Muscle layer of colon (tissue), 2 donors: ENCODE data around the gene OBSL1.
A peak's percentile ranks its signal among the peaks of the same experiment; 100 is the strongest.

Source experiments
- H3K27ac ChIP-seq: one replicate; pipeline ENCODE4 v1.7.0; 2013; ENCODE audit warnings: low read depth, mild to moderate bottlenecking, low read length, moderate library complexity
- H3K27me3 ChIP-seq, 2 donors: one replicate each; pipeline ENCODE4 v1.7.0; 2013; ENCODE audit warnings: low read length in 2 of 2, mild to moderate bottlenecking in 2 of 2; ENCODE audit not compliant: insufficient read depth in 2 of 2, control insufficient read depth in 1 of 2
- H3K36me3 ChIP-seq: one replicate; pipeline ENCODE4 v1.7.0; 2013; ENCODE audit warnings: mild to moderate bottlenecking, low read length; ENCODE audit not compliant: insufficient read depth
- H3K4me1 ChIP-seq: one replicate; pipeline ENCODE4 v1.7.0; 2013; ENCODE audit warnings: mild to moderate bottlenecking, low read length; ENCODE audit not compliant: insufficient read depth
- H3K4me3 ChIP-seq, 2 donors: one replicate each; pipeline ENCODE4 v1.7.0; 2013; ENCODE audit warnings: low read length in 2 of 2, low read depth in 1 of 2, mild to moderate bottlenecking in 1 of 2, moderate library complexity in 1 of 2
- H3K9ac ChIP-seq: one replicate; pipeline ENCODE4 v1.7.0; 2013; ENCODE audit warnings: low read length
- H3K9me3 ChIP-seq: one replicate; pipeline ENCODE4 v1.7.0; 2013; ENCODE audit warnings: mild to moderate bottlenecking, low read length
- donor health status: abdominal sarcoma.
- donor health status: Adenocarcinoma of cecum.

OBSL1 gene

DNA sequence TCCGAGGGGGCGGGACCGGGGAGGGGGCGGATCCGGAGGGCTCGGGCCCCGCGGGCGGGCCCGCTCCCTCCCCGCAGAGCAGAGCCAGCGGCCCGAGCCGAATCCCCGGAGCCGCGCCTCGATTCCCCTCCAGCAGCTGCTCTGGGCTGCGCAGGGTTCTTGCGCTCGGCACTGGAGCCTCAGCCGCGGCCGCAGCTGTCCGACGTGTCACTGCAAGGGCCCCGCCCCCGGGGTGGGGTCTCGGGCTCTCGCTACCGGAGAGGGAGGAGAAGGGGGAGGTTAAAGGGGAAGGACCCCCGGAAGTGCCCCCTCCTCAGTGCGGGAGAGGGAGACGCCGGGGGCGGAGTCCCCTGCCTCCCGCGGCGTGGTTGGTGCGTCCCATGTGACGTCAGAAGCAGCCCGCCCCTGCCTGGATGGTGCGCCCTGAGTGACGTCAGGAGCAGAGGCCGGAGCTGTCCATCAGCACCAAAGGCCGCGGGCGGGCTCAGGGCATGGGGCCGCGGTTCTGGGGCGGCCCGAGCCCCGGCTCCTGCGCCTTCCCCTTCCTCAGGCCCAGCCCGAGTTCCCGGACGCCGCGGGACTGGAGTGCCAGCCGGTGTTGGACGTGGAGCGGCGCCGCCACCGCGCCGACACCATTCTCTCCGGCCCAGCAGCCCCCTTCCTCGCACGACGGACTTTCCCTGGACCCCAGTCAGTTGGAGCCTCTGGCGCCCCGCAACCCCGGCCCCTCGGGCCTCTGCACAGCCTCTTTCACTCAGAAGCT lies 27.6 kb downstream of the OBSL1 start, which contains the start of the genes CHPF and TMEM198:
Gene CHPF, minus strand, starts transcription at position 214 of the 763 bp plus-strand sequence. CDS start 271 bp downstream, outside the sequence.
Gene TMEM198, plus strand, starts transcription at position 433 of the 763 bp plus-strand sequence. CDS start 700 bp downstream, outside the sequence.
- Histone ChIP-seq H3K4me1 (peaks cover 23% of the 10 kb centered on the region), H3K9ac (peak within 1 kb of the TSS; percentile 61), H3K9me3 (no peaks in the 10 kb centered on the region), H3K27me3 (no peaks in the 10 kb centered on the region), H3K27ac (peak within 1 kb of the TSS; percentile 80), H3K4me3 (peak within 1 kb of the TSS; percentile 58 to 78), H3K36me3 (peaks cover 15% of the 10 kb centered on the region)

DNA sequence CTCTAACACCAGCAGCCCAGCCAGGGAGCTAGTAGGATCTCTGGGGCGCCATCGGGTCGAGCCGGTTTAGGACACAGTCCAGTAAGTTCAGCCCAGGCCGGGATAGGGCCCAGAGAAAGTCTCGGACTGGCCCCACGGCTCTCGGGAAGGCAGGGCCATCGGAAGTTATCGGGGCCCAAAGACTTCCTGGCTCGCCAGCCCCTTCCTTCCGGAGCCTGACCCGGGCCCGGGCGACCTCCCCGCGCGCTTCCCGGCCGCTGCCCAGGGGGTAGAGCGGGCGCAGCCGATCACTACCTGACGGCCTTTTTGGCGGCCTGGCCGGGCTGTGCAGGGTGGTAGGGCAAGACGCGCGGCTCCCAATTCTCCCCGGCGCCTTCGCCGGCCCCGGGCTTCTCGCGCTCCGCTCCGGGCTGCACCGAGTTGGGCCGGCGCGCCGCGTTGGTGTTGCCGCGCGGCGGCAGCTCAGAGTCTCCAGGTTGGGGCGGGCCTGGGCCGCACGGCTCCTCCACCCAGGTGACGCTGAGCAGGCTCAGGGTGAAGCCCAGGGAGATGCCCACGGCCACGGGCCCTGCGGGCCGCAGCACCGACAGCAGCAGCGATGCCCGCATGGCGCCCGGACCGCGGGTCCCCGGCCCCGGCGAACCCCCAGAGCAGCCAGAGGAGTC lies 28.3 kb downstream of the OBSL1 start:
- Histone ChIP-seq H3K27me3 (no peaks in the 10 kb centered on the region), H3K9ac (peak overlapping the region; percentile 61), H3K9me3 (no peaks in the 10 kb centered on the region), H3K36me3 (peaks cover 15% of the 10 kb centered on the region), H3K4me3 (peak overlapping the region; percentile 58 to 78), H3K4me1 (peaks cover 23% of the 10 kb centered on the region), H3K27ac (peak overlapping the region; percentile 80)

GRCh38 chr2:219541611-219542180 lies 29.6 kb downstream of the OBSL1 start:
- no peaks in the 10 kb centered on the region for H3K27me3 ChIP-seq
- H3K4me1 ChIP-seq = peaks cover 23% of the 10 kb centered on the region
- no peak overlapping the region for H3K27ac ChIP-seq
- no peak overlapping the region for H3K9ac ChIP-seq
- H3K9me3 ChIP-seq = no peaks in the 10 kb centered on the region
- H3K4me3 ChIP-seq = no peak overlapping the region
- peaks cover 15% of the 10 kb centered on the region for H3K36me3 ChIP-seq

- Histone ChIP-seq H3K27me3 (no peaks in the 10 kb centered on the region), H3K27ac (no peak overlapping the region), H3K36me3 (peaks cover 15% of the 10 kb centered on the region), H3K4me1 (peaks cover 23% of the 10 kb centered on the region), H3K4me3 (no peak overlapping the region), H3K9ac (no peak overlapping the region), H3K9me3 (no peaks in the 10 kb centered on the region)
Measured at GRCh38 chr2:219540784-219541504, 30.4 kb downstream of the OBSL1 start.

DNA sequence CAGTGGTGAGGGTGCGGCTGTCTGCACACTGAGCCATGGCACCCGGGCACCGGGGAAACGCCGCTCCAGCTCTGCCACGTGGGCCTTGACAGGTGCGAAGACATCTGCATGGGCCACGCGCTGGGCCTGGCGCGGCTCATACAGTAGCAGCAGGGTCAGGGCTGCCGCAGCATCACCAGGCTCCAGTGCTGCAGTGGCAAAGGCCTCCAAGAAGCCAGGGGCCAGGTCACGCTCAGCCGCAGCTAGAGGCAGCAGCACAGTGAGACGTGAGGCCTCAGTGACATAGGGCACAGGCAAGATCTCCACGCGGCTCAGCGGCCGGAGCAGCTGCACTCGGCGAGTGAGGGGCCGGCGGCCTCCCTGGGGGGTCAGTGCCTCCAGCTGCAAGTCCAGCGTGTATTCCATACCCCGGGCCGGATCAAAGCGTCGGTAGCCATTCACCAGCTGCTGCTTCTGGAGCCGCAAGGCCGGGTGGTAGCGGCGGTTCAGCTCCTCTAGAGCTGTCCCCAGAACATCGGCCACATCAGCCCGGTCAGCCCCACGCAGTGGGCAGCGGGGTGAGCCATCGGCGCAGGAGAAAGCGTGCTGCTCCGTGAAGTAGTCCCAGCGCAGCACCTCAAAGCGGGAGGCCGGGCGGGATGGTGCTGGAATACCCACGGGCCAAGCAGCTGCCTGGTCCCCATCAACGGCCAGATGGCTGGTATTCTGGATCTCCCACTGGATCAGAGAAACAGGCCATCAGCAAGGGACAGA lies 31.2 kb downstream of the OBSL1 start:
- Histone ChIP-seq H3K9ac (no peak overlapping the region), H3K4me1 (peaks cover 23% of the 10 kb centered on the region)

DNA sequence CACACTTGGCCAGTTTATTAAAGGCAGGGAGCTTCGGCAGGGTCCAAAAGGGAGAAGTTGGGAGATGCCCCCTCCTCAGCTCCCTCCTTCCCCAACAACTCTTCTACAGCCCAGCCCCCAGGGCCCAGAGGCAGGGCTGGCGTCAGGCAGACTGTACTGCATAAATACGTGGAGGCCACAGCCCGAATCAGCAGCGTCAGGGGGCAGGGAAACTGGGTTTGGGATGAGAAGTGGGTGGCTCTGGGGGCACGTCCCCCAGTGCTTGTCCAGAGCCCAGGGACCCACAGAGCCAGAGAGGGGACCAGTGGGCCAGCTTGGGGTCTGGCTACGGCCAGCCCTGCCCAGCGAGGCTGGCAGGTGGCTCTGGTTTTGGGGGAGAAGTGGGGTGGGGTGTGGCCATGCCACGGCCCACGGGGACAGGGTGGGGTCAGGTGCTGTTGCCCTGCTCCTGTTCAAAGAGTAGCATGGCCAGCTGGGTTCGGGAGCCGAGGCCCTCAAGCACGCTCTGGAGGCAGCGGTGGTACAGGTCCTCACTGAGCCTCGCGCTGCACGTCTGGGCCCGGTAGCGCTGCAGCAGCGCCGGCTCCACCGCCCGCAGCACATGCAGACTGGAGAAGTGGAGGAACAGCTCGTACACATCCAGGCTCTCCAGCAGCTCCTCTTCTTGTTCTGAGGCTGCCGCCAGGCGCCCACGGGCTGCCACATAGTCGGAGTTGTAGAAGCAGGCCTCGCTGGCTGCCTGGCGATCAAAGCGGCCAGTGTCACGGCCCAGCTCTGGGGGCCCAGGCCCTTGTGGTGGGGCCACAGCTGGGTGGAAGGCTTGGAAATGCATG lies 32.2 kb downstream of the OBSL1 start:
- H3K27me3 ChIP-seq = no peaks in the 10 kb centered on the region

More for the DNA sequence above, 31.2 kb downstream of the OBSL1 start:
- no peak overlapping the region for H3K4me3 ChIP-seq
- no peak overlapping the region for H3K27ac ChIP-seq
- no peaks in the 10 kb centered on the region for H3K27me3 ChIP-seq
- H3K36me3 ChIP-seq = peaks cover 15% of the 10 kb centered on the region
- no peaks in the 10 kb centered on the region for H3K9me3 ChIP-seq

GRCh38 chr2:219538504-219538951 lies 32.8 kb downstream of the OBSL1 start:
- no peaks in the 10 kb centered on the region for H3K9me3 ChIP-seq
- H3K4me3 ChIP-seq = no peak overlapping the region
- H3K36me3 ChIP-seq = peaks cover 15% of the 10 kb centered on the region
- H3K27ac ChIP-seq = no peak overlapping the region
- no peak overlapping the region for H3K9ac ChIP-seq
- peaks cover 15% of the 10 kb centered on the region for H3K4me1 ChIP-seq
- no peaks in the 10 kb centered on the region for H3K27me3 ChIP-seq

More for the DNA sequence above, 32.2 kb downstream of the OBSL1 start:
- Histone ChIP-seq H3K9ac (no peak overlapping the region), H3K4me1 (peaks cover 17% of the 10 kb centered on the region), H3K27ac (no peak overlapping the region), H3K36me3 (peaks cover 15% of the 10 kb centered on the region), H3K9me3 (no peaks in the 10 kb centered on the region), H3K4me3 (no peak overlapping the region)

DNA sequence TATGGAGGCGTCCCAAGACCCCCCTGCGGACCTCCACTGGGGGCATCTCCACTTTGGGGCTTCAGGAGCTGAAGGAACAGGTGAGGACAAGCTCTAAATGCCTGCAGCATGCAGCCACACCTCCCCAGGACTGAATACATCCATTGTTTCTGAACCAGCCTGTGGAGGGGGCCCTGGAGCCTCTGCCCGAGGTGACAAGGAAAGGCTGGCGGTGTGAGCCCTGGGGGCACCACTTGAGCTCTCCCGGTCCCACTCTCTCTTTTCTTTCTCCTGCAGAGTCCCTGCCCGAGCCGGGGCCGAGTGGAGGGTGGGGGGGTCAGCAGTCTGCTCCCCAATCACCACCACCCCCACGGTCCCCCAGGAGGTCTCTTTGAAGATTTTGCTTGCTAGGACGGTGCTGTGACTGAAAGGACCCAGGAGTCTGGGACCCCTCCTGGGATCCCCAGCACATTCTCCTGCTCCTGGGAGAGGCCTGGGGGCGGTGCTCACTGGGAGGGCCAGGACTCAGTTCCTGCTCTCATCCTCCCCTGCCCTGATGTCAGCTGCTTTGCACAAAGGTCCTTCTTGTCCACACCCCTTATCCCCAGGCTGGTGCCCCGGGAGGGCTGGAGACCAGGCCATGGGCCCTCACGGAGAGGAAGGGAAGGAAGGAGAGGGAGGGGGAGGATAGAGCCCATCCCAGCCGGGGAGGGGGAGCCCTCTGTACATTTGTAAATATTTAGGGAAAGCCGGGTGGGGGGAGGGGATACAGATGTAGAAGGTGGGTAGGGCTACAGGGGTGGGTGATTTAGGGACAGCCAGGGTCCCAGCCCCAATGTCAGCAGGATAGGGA lies 33.5 kb downstream of the OBSL1 start:
- Histone ChIP-seq H3K27me3 (no peaks in the 10 kb centered on the region), H3K4me3 (no peak overlapping the region), H3K4me1 (peaks cover 15% of the 10 kb centered on the region), H3K9ac (no peak overlapping the region), H3K36me3 (peaks cover 15% of the 10 kb centered on the region), H3K9me3 (no peaks in the 10 kb centered on the region), H3K27ac (no peak overlapping the region)

DNA sequence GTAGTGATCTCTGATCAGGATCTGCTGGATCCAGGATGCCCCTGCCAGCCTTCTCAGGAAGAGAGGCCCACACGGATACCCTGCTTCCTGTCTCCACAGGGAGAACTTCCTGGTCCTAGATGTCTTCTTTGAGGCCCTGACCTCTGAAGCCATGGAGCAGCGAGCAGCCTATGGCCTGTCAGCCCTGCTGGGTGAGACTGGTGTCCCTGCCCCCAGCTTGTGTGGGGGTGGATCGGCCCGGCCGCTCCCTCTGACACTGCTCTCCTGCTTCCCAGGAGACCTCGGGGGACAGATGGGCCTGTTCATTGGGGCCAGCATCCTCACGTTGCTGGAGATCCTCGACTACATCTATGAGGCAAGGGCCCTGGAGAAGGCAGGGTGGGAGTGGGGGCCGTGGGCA lies 34.4 kb downstream of the OBSL1 start:
- Histone ChIP-seq H3K27me3 (no peaks in the 10 kb centered on the region), H3K27ac (no peak overlapping the region), H3K9me3 (no peaks in the 10 kb centered on the region), H3K9ac (no peak overlapping the region), H3K4me1 (peaks cover 6% of the 10 kb centered on the region), H3K4me3 (no peak overlapping the region), H3K36me3 (peaks cover 15% of the 10 kb centered on the region)
